ENCODE results near the gene NAALADL2.

The NAALADL2 gene

GRCh38 chr3:174858353-174858752 is 781 bp upstream of the NAALADL2 start:
- Histone ChIP-seq H3K9me3 (ENCODE audit: control insufficient read depth, insufficient read depth, low read length) (no peaks in the 10 kb centered on the region), H3K36me3 (ENCODE audit: control insufficient read depth, insufficient read depth, low read length) (no peaks in the 10 kb centered on the region), H3K27me3 (ENCODE audit: control insufficient read depth, insufficient read depth, low read length) (no peaks in the 10 kb centered on the region), H3K4me1 (ENCODE audit: control insufficient read depth, insufficient read depth, low read length) (peaks cover 4% of the 10 kb centered on the region), H3K4me3 (ENCODE audit: low read depth, low read length) (no peak overlapping the region), H3K9ac (ENCODE audit: low read depth, low read length) (no peak overlapping the region)

GRCh38 chr3:174859756-174860155 is 622 bp downstream of the NAALADL2 start:
- H3K36me3 ChIP-seq (ENCODE audit: control insufficient read depth, insufficient read depth, low read length), result no peaks in the 10 kb centered on the region
- H3K4me1 ChIP-seq (ENCODE audit: control insufficient read depth, insufficient read depth, low read length), result peaks cover 4% of the 10 kb centered on the region
- H3K27me3 ChIP-seq (ENCODE audit: control insufficient read depth, insufficient read depth, low read length), result no peaks in the 10 kb centered on the region
- H3K9me3 ChIP-seq (ENCODE audit: control insufficient read depth, insufficient read depth, low read length), result no peaks in the 10 kb centered on the region
- H3K4me3 ChIP-seq (ENCODE audit: low read depth, low read length), result no peak overlapping the region
- no peak overlapping the region for H3K9ac ChIP-seq (ENCODE audit: low read depth, low read length)

GRCh38 chr3:174862101-174862500 is 3.0 kb downstream of the NAALADL2 start:
- Histone ChIP-seq H3K4me3 (ENCODE audit: low read depth, low read length) (no peak overlapping the region), H3K36me3 (ENCODE audit: control insufficient read depth, insufficient read depth, low read length) (no peaks in the 10 kb centered on the region), H3K9me3 (ENCODE audit: control insufficient read depth, insufficient read depth, low read length) (no peaks in the 10 kb centered on the region), H3K27me3 (ENCODE audit: control insufficient read depth, insufficient read depth, low read length) (no peaks in the 10 kb centered on the region), H3K9ac (ENCODE audit: low read depth, low read length) (no peak overlapping the region), H3K4me1 (ENCODE audit: control insufficient read depth, insufficient read depth, low read length) (peaks cover 4% of the 10 kb centered on the region)

- Histone ChIP-seq H3K36me3 (ENCODE audit: control insufficient read depth, insufficient read depth, low read length) (no peaks in the 10 kb centered on the region), H3K4me3 (ENCODE audit: low read depth, low read length) (no peak overlapping the region), H3K4me1 (ENCODE audit: control insufficient read depth, insufficient read depth, low read length) (peaks cover 4% of the 10 kb centered on the region), H3K9ac (ENCODE audit: low read depth, low read length) (no peak overlapping the region), H3K27me3 (ENCODE audit: control insufficient read depth, insufficient read depth, low read length) (no peaks in the 10 kb centered on the region), H3K9me3 (ENCODE audit: control insufficient read depth, insufficient read depth, low read length) (no peaks in the 10 kb centered on the region)
These were observed 3.5 kb downstream of the NAALADL2 start for GRCh38 chr3:174862666-174863065.

- no peaks in the 10 kb centered on the region for H3K9me3 ChIP-seq (ENCODE audit: control insufficient read depth, insufficient read depth, low read length)
- H3K9ac ChIP-seq (ENCODE audit: low read depth, low read length), result no peak overlapping the region
- H3K4me1 ChIP-seq (ENCODE audit: control insufficient read depth, insufficient read depth, low read length), result peaks cover 4% of the 10 kb centered on the region
- no peak overlapping the region for H3K4me3 ChIP-seq (ENCODE audit: low read depth, low read length)
- H3K27me3 ChIP-seq (ENCODE audit: control insufficient read depth, insufficient read depth, low read length), result no peaks in the 10 kb centered on the region
- H3K36me3 ChIP-seq (ENCODE audit: control insufficient read depth, insufficient read depth, low read length), result no peaks in the 10 kb centered on the region
These were observed 4.4 kb downstream of the NAALADL2 start for GRCh38 chr3:174863488-174863887.

- H3K4me3 ChIP-seq (ENCODE audit: low read depth, low read length), result no peak overlapping the region
- no peak overlapping the region for H3K9ac ChIP-seq (ENCODE audit: low read depth, low read length)
- no peaks in the 10 kb centered on the region for H3K27me3 ChIP-seq (ENCODE audit: control insufficient read depth, insufficient read depth, low read length)
- no peaks in the 10 kb centered on the region for H3K4me1 ChIP-seq (ENCODE audit: control insufficient read depth, insufficient read depth, low read length)
- no peaks in the 10 kb centered on the region for H3K36me3 ChIP-seq (ENCODE audit: control insufficient read depth, insufficient read depth, low read length)
- no peaks in the 10 kb centered on the region for H3K9me3 ChIP-seq (ENCODE audit: control insufficient read depth, insufficient read depth, low read length)
These were observed 10.3 kb downstream of the NAALADL2 start for GRCh38 chr3:174869448-174869847.

- Histone ChIP-seq H3K27me3 (ENCODE audit: control insufficient read depth, insufficient read depth, low read length) (no peaks in the 10 kb centered on the region), H3K4me3 (ENCODE audit: low read depth, low read length) (no peak overlapping the region), H3K9me3 (ENCODE audit: control insufficient read depth, insufficient read depth, low read length) (no peaks in the 10 kb centered on the region), H3K9ac (ENCODE audit: low read depth, low read length) (no peak overlapping the region), H3K4me1 (ENCODE audit: control insufficient read depth, insufficient read depth, low read length) (no peaks in the 10 kb centered on the region), H3K36me3 (ENCODE audit: control insufficient read depth, insufficient read depth, low read length) (no peaks in the 10 kb centered on the region)
These were observed 14.9 kb downstream of the NAALADL2 start for GRCh38 chr3:174873832-174874657.

- no peaks in the 10 kb centered on the region for H3K9me3 ChIP-seq (ENCODE audit: control insufficient read depth, insufficient read depth, low read length)
- no peak overlapping the region for H3K4me3 ChIP-seq (ENCODE audit: low read depth, low read length)
- H3K4me1 ChIP-seq (ENCODE audit: control insufficient read depth, insufficient read depth, low read length), result no peaks in the 10 kb centered on the region
- no peaks in the 10 kb centered on the region for H3K36me3 ChIP-seq (ENCODE audit: control insufficient read depth, insufficient read depth, low read length)
- H3K9ac ChIP-seq (ENCODE audit: low read depth, low read length), result no peak overlapping the region
- no peaks in the 10 kb centered on the region for H3K27me3 ChIP-seq (ENCODE audit: control insufficient read depth, insufficient read depth, low read length)
These were observed 23.7 kb downstream of the NAALADL2 start for GRCh38 chr3:174882789-174883188.

- H3K4me1 ChIP-seq (ENCODE audit: control insufficient read depth, insufficient read depth, low read length), result no peaks in the 10 kb centered on the region
- H3K27me3 ChIP-seq (ENCODE audit: control insufficient read depth, insufficient read depth, low read length), result no peaks in the 10 kb centered on the region
- no peaks in the 10 kb centered on the region for H3K36me3 ChIP-seq (ENCODE audit: control insufficient read depth, insufficient read depth, low read length)
- no peaks in the 10 kb centered on the region for H3K9me3 ChIP-seq (ENCODE audit: control insufficient read depth, insufficient read depth, low read length)
- no peak overlapping the region for H3K9ac ChIP-seq (ENCODE audit: low read depth, low read length)
- H3K4me3 ChIP-seq (ENCODE audit: low read depth, low read length), result no peak overlapping the region
These were observed 24.9 kb downstream of the NAALADL2 start for GRCh38 chr3:174883881-174884675.

- Histone ChIP-seq H3K36me3 (ENCODE audit: control insufficient read depth, insufficient read depth, low read length) (no peaks in the 10 kb centered on the region), H3K9me3 (ENCODE audit: control insufficient read depth, insufficient read depth, low read length) (no peaks in the 10 kb centered on the region), H3K4me3 (ENCODE audit: low read depth, low read length) (no peak overlapping the region), H3K9ac (ENCODE audit: low read depth, low read length) (no peak overlapping the region), H3K27me3 (ENCODE audit: control insufficient read depth, insufficient read depth, low read length) (no peaks in the 10 kb centered on the region), H3K4me1 (ENCODE audit: control insufficient read depth, insufficient read depth, low read length) (no peaks in the 10 kb centered on the region)
These were observed 25.8 kb downstream of the NAALADL2 start for GRCh38 chr3:174884776-174885568.

GRCh38 chr3:174891524-174892203 is 32.5 kb downstream of the NAALADL2 start:
- no peak overlapping the region for H3K9ac ChIP-seq (ENCODE audit: low read depth, low read length)
- H3K27me3 ChIP-seq (ENCODE audit: control insufficient read depth, insufficient read depth, low read length), result no peaks in the 10 kb centered on the region
- H3K4me3 ChIP-seq (ENCODE audit: low read depth, low read length), result no peak overlapping the region
- H3K9me3 ChIP-seq (ENCODE audit: control insufficient read depth, insufficient read depth, low read length), result no peaks in the 10 kb centered on the region
- H3K4me1 ChIP-seq (ENCODE audit: control insufficient read depth, insufficient read depth, low read length), result no peaks in the 10 kb centered on the region
- H3K36me3 ChIP-seq (ENCODE audit: control insufficient read depth, insufficient read depth, low read length), result no peaks in the 10 kb centered on the region

Measured in iPS-15b (cell line).